Omental fat pad (tissue), 4 donors: ENCODE results near the gene KRTAP19-5. TPM values are rescaled to one million over a fixed set of nuclear protein-coding genes. Genes with fewer than 3 reads are reported as not detected.
"Not testable (repeated sequence)": the region's sequence is repeated elsewhere in the genome, so short reads cannot be mapped to it uniquely, and the experiment has no call there.

ENCODE experiments used
- ATAC-seq: fragments of 150-250 bp; one replicate; pipeline ENCODE4 v1.9.1; 2016; ENCODE audit warnings: mild to moderate bottlenecking, moderate library complexity; ENCODE audit not compliant: low FRiP score
- DNase-seq: peaks from one replicate; pipeline ENCODE4 v3.0.0-alpha.2; 2019; ENCODE audit warnings: low spot score
- total RNA-seq, 4 donors: library from RNA; depleted of rRNA; stranded (reverse); fragments of >200 nt; gene quantifications; one replicate each; pipeline ENCODE4 v1.1.0, GENCODE V29; 2016
- TF ChIP-seq, protein P1 (sequence below), 3 donors: fragments of 450-650 bp; IDR thresholded peaks; one replicate each; pipeline ENCODE4 v1.5.1; 2016 to 2017; ENCODE audit warnings: antibody characterized with exemption in 3 of 3, mild to moderate bottlenecking in 3 of 3, moderate library complexity in 2 of 3

KRTAP19-5 gene
- total RNA-seq = not detected

DNA sequence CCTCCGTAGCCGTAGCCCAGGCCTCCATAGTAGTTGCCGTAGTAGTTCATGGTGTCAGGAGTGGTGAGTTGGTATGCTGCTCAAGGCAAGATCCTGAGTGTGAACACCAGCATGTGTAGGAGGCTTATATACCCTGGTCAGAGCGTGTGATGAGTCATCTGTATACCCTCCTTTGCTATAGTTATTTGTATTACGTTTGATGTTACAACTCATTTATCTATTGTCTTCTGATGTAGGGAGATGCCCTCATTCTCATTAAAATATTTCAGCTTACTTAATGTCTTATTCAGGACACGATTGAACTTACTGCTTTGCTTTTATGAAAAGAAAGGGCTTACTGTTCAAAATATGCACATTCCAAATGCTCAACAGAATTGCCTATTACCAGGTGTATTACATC, at the start of gene KRTAP19-5:
Gene KRTAP19-5, minus strand, starts transcription at position 101 of the 400 bp plus-strand sequence. Its CDS starts 51 bp downstream, at position 50.
- DNase-seq (no peak), ATAC-seq (no peak)
- TF ChIP-seq, protein P1, sequence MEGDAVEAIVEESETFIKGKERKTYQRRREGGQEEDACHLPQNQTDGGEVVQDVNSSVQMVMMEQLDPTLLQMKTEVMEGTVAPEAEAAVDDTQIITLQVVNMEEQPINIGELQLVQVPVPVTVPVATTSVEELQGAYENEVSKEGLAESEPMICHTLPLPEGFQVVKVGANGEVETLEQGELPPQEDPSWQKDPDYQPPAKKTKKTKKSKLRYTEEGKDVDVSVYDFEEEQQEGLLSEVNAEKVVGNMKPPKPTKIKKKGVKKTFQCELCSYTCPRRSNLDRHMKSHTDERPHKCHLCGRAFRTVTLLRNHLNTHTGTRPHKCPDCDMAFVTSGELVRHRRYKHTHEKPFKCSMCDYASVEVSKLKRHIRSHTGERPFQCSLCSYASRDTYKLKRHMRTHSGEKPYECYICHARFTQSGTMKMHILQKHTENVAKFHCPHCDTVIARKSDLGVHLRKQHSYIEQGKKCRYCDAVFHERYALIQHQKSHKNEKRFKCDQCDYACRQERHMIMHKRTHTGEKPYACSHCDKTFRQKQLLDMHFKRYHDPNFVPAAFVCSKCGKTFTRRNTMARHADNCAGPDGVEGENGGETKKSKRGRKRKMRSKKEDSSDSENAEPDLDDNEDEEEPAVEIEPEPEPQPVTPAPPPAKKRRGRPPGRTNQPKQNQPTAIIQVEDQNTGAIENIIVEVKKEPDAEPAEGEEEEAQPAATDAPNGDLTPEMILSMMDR (IDR thresholded peaks at IDR 0.05) = no peak

DNA sequence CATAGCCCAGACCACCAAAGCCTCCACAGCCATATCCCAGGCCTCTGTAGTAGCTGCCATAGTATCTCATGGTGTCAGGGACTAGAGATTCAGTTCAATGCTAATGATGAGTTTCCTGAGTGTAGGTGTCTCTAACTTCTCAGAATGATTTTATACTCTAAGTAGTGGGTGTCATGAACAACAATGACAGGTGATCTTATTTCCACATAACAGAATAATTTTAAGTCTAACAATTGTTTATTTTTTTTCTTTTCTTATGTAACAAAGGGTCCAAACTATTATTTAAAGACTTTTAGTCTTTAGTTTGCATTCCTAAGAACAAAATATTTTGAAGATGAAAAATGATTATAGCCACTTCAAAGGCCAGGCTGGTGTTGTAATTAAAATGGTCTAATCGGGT, 39.8 kb upstream of the KRTAP19-5 start, which contains the start of gene KRTAP19-6:
Gene KRTAP19-6, minus strand, starts transcription at position 101 of the 400 bp plus-strand sequence. Its CDS starts 31 bp downstream, at position 70.
- ATAC-seq (no peak), DNase-seq (no peak)
- TF ChIP-seq, protein P1 (IDR thresholded peaks at IDR 0.05) = no peak

DNA sequence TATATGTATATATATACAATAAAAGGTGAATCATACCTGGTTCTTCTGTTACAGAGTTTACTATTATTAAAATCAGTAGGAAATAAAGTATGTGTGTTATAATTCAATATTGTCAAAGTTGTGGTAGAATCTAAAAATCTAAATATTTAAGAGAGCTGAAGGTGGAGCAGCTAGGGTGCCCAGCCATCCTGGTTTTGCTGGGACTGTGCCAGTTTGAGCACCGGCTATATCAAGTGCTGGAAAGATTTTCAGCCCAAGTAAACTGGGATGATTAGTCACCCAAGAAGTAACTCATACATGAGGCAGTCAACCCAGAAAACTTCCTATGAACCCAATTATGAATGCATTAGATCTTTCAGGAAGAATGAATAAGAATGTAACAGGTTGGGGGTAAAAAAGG, 16.9 kb upstream of the KRTAP19-5 start:
- TF ChIP-seq, protein P1 (IDR thresholded peaks at IDR 0.05) = no peak
- ATAC-seq = no peak
- no peak for DNase-seq

DNA sequence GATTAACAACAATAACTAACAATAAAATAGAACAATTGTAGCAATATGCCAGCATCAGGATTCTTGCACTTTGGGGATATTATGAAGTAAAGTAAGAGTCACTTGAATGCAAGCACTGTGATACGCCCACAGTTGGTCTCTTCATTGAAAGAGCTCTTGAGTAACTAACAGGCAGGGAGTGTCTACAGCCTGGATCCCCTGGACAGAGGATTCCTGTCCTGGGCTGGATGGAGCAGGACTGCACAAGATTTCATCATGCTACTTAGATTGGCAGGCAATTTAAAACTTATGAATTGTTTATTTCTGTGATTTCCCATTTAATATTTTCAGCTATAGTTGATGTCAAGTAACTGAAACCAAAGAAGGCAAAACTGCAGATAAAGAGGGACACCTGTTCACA, 13.7 kb upstream of the KRTAP19-5 start:
- no peak for DNase-seq
- no peak for ATAC-seq
- TF ChIP-seq, protein P1 (IDR thresholded peaks at IDR 0.05) = no peak

DNA sequence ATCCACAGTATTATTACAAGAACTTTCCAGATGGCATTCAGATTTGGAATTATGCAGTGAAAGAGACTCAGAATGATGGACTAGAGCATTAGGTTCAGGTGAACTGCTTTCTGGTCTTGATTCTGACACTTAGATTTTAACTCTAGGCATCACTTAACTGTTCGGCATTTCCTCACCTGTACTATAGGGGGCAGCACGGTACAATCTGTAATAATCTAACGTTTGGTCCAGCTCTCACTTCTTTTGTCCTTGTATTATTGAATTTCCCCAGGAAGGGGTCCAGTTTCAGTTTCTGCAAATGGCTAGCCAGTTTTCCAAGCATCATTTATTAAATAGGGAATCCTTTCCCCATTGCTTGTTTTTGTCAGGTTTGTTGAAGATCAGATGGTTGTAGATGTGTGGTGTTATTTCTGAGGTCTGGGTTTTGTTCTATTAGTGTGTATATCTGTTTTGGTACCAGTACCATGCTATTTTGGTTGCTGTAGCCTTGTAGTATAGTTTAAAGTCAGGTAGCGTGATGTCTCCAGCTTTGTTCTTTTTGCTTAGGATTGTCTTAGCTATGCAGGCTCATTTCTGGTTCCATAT, 3.8 kb upstream of the KRTAP19-5 start:
- not testable (repeated sequence) for ATAC-seq, DNase-seq

DNA sequence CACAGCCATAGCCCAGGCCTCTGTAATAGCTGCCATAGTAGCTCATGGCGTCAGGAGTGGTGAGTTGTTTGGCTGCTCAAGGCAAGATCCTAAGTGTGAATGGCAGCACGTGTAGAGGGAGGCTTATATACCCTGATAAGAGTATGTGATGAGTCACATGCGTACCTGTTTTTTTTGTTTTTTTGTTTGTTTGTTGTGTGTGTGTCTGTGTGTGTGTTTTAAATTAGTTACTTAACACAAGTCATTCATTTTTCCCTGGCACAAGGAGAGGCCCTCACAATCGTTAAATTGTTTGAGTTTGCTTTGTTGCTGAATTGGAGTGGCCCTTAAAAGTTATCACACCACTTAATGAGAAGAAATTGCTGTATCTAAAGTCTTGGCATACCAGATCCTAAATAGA, 4.9 kb downstream of the KRTAP19-5 start, which contains the start of gene KRTAP19-4:
Gene KRTAP19-4, minus strand, starts transcription at position 101 of the 400 bp plus-strand sequence. Its CDS starts 55 bp downstream, at position 46.
- TF ChIP-seq, protein P1 (IDR thresholded peaks at IDR 0.05) = no peak
- ATAC-seq (no peak), DNase-seq (no peak)

DNA sequence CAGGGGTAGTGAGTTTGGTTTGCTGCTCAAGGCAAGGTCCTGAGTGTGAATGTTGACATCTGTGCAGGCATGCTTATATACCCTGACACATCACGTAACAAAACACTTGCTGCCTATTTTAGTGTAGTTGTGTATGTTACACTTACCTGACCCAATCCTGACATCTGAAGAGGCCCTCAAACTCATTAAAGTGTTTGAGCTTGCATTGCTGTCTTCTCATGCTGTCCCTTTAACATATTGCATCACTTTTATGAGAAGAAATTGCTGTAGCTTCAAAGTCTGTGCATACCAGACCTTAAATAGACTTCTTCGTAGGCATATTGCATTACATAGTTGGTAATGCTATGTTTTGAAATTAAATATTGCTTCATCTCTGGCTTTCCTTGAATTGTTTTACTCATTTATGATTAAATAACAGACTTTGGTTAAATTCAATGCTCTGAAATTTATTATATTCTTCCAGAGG, 9.9 kb downstream of the KRTAP19-5 start, which contains the start of gene KRTAP19-3:
Gene KRTAP19-3, minus strand, starts transcription at position 51 of the 466 bp plus-strand sequence. CDS start 56 bp downstream, outside the sequence.
- ATAC-seq = no peak
- DNase-seq = no peak
- TF ChIP-seq, protein P1 (IDR thresholded peaks at IDR 0.05) = no peak
